HG03039 (cell line): ENCODE data around the gene MYH2.
"Not testable (repeated sequence)": the region's sequence is repeated elsewhere in the genome, so short reads cannot be mapped to it uniquely, and the experiment has no call there.

ENCODE experiments used
- ATAC-seq: cut with Tn5 transposase; IDR thresholded peaks from one replicate; pipeline ENCODE4 v1.9.1; 2021; ENCODE audit warnings: mild to moderate bottlenecking, moderate library complexity; ENCODE audit not compliant: unreplicated experiment

Gene MYH2

DNA sequence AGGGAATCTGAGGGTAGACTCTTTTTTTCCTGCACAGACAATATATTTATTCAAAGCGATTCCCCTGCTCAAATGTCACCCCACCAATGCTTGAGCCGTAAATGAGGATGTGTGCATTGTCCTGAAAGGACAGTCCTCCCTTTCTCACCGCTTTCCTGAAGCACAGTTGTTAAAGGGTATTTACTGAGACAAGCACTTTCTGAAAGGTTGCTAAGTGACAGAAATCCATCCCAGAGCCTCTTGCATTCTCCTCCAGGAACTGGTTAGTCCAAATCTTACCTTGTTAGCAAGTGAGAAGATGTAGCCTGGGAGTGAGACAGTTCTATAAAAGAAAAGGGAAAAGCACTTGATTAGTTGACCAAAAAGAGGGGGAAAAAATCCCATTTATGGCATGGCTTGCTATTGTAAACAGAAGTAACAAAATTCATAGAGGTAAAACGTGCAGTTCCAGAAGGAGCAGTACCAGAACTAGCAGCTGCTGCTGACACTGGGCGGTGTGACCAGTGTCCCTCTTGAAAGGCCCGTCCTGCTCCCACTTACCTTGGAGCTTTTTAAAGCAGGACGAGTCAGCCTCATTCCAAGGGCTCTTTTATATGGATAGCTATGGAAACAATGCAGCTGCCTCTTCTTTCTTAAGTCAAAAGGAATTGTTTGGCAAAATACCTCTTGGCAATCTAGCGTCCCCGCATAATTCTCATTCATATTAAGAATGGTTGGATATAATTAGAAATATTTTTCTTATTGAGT lies at the start of gene MYH2:
Gene MYH2 (minus strand): TSS at position 563 of the 747 bp plus-strand sequence. CDS start 1,738 bp downstream, outside the sequence.
- no peak for ATAC-seq

DNA sequence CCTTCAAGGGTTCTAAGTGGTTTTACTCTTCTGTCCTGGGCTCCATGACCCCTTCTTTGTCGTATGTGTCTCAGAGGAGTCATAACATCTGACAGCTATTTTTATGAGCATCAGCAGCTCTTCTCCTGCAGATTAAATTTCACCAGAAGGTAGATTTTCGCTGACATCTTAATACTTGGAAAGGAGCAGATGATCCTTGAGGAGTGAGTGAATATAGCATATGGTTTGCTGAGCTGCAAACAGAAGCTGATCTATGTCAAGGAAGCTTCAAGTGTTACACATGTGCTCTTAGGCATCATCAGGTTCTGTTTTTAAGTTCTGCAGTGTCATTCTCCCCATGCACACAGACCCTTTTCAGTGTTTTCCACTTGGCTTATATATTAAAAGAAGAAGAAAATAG lies 49.2 kb upstream of the MYH2 start:
- no peak for ATAC-seq

- ATAC-seq: no peak
Measured at GRCh38 chr17:10589553-10590145, 40.2 kb upstream of the MYH2 start.

DNA sequence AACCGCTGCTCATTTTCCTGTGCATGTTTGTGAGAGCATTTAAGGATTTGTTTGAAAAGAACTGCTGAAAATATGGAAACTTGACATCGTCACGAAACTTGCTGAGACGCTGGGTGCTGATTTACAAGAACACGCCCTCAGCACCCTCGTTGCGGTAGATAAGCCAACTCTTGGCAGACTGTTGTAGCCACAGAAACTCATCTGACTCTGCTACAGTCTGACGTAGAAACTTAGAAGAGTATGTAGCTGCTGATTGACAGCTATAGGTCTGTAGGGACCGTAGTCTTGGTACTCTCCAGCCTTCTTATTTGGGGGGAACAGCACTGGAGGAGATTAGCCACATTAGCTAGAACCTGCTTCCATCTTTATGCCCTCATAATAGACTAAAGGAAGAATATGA lies 36.1 kb upstream of the MYH2 start:
- no peak for ATAC-seq

GRCh38 chr17:10583834-10584233 lies 34.4 kb upstream of the MYH2 start:
- no peak for ATAC-seq

GRCh38 chr17:10579270-10579669 lies 29.8 kb upstream of the MYH2 start:
- ATAC-seq: no peak

- ATAC-seq: no peak
Measured at GRCh38 chr17:10574324-10574723, 24.9 kb upstream of the MYH2 start.

- no peak for ATAC-seq
Measured at GRCh38 chr17:10563991-10564660, 14.7 kb upstream of the MYH2 start.

DNA sequence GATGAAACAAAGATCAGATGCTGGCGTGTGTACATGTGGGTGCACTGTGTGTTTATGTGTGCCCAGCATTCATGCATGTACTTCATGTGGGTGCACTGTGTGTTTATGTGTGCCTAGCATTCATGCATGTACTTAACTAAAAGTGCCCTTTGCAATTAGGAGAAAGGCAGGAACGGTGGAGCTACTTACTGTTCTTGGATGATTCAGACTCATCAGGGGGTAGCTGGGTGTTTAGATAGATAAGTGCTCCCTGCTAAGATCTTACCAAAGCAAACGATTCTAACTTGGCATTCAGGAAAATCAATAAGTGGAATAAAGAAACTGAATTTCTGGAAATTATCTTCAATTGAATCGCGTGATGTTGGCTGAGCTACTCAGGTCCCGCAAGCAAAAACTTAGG lies 8.6 kb upstream of the MYH2 start:
- no peak for ATAC-seq

DNA sequence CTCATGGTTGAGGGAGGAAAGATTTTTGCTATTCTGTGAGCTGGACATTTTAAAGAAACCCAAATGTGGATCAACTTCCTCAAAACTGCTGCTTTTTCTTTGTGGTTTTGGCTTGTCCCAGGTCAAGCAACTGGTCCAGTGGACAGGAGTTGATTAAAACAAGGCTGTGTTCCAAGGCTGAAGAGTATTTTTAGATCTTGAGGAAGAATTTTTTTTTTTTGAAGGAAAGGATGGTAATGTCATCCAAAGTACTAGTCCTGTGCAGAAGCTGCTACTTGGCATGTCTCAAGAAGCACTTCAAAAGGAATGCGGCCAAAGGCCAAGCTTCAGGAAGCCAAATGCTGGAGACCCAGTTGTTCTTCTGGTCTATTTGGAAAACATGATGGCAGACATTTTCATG lies 8.0 kb upstream of the MYH2 start:
- ATAC-seq: no peak

- no peak for ATAC-seq
Measured at GRCh38 chr17:10556301-10557005, 7.0 kb upstream of the MYH2 start.

GRCh38 chr17:10550014-10550413 lies 556 bp upstream of the MYH2 start:
- no peak for ATAC-seq

- no peak for ATAC-seq
Measured at GRCh38 chr17:10547351-10547750, 2.1 kb downstream of the MYH2 start.

- ATAC-seq: not testable (repeated sequence)
Measured at GRCh38 chr17:10543486-10543885, 6.0 kb downstream of the MYH2 start.

- ATAC-seq: not testable (repeated sequence)
Measured at GRCh38 chr17:10541179-10541578, 8.3 kb downstream of the MYH2 start.

DNA sequence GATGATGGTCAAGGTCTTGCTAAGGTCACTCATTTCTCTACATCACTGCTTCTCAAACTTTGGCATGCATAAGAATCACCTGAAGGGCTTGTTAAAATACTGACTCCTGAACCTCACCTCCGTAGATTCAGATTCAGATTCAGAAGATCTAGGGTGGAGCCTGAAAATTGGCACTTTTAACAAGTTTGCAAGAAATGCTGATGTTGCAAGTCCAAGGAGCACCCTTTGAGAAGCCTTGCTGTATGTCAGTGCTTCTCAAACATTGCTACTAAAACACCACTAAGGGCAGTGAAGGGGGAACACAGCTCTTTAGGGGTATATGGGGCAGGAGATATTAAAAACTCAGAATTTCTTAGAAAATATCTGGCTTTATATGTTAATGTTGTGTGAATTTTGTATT lies 17.4 kb downstream of the MYH2 start:
- no peak for ATAC-seq

- ATAC-seq: no peak
Measured at GRCh38 chr17:10527419-10527818, 22.0 kb downstream of the MYH2 start.

DNA sequence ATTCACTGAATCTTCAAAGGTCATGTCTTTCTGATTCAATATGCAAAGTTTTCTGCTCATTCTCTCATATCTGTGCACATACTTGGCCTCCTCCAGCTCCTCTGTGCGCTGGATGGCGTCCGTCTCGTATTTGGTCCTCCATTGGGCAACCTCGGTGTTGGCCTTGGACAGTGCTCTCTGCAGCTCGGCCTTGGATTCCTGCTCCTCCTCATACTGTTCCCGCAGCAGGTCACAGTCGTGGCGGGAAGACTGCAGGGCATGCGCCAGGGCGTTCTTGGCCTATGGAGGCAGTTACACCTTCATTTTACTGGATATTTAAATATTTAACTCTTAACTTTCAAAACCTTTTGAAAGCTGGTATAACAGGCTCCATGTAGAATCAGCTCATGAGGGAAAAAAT lies 22.9 kb downstream of the MYH2 start:
- ATAC-seq: no peak

GRCh38 chr17:10523064-10523463 lies 26.4 kb downstream of the MYH2 start:
- no peak for ATAC-seq

GRCh38 chr17:10521949-10522348 lies 27.5 kb downstream of the MYH2 start:
- no peak for ATAC-seq

- no peak for ATAC-seq
Measured at GRCh38 chr17:10518271-10519037, 31.0 kb downstream of the MYH2 start, which contains the start of gene MYH1. MYH1 (minus strand) TSS chr17:10518542; CDS start chr17:10516642, 1,900 bp downstream.
